Keratinocyte (primary cell): ENCODE results near the gene ZFP36. TPM values are rescaled to one million over a fixed set of nuclear protein-coding genes. Genes with fewer than 3 reads are reported as not detected.

Experiments used
- DNase-seq: peaks from one replicate; pipeline ENCODE4 v3.0.0-alpha.2; 2011; ENCODE audit warnings: low read depth, missing footprints, low spot score
- FAIRE-seq: peaks from 2 replicates; lab custom pipeline; 2011; peaks lifted over from hg19 to GRCh38; lab: Jason Lieb, UNC
- H2AFZ ChIP-seq: 2 replicates; pipeline ENCODE4 v1.6.0; 2012; ENCODE audit warnings: low read length, control low read depth, inconsistent platforms; ENCODE audit not compliant: control insufficient read depth
- H3K27ac ChIP-seq: 2 replicates; pipeline ENCODE4 v1.5.1; 2011; ENCODE audit warnings: low read length; ENCODE audit not compliant: control insufficient read depth, insufficient read depth
- H3K27me3 ChIP-seq: 3 replicates; pipeline ENCODE4 v1.6.0; 2011; ENCODE audit warnings: low read length; ENCODE audit not compliant: control insufficient read depth, insufficient read depth; ENCODE audit errors: extremely low read depth
- H3K36me3 ChIP-seq, 2 experiments: 2 replicates in 1 of 2; 3 replicates in 1 of 2; pipeline ENCODE4 v1.5.1; 2011; ENCODE audit warnings: low read length in 2 of 2, mild to moderate bottlenecking in 1 of 2; ENCODE audit not compliant: control insufficient read depth in 2 of 2, insufficient read depth in 2 of 2; ENCODE audit errors: extremely low read depth in 1 of 2
- H3K4me1 ChIP-seq: 3 replicates; pipeline ENCODE4 v1.5.1; 2011; ENCODE audit warnings: low read length; ENCODE audit not compliant: control insufficient read depth, insufficient read depth; ENCODE audit errors: extremely low read depth
- H3K4me2 ChIP-seq: 3 replicates; pipeline ENCODE4 v1.6.0; 2011; ENCODE audit warnings: low read depth, low read length; ENCODE audit not compliant: control insufficient read depth, insufficient read depth; ENCODE audit errors: extremely low read depth
- H3K4me3 ChIP-seq, 3 experiments: fragments of 200-600 bp in 1 of 3; sonication (generic) in 1 of 3; 2 replicates in 2 of 3; 3 replicates in 1 of 3; pipeline ENCODE4 v1.5.1; 2011 to 2016; ENCODE audit warnings: low read length in 3 of 3, mild to moderate bottlenecking in 3 of 3, control low read depth in 2 of 3, inconsistent platforms in 1 of 3, low read depth in 1 of 3, mixed read lengths in 1 of 3, mixed run types in 1 of 3, moderate library complexity in 1 of 3; ENCODE audit not compliant: control insufficient read depth in 2 of 3, insufficient read depth in 2 of 3; ENCODE audit errors: extremely low read depth in 1 of 3
- H3K79me2 ChIP-seq: 2 replicates; pipeline ENCODE4 v1.6.0; 2012; ENCODE audit warnings: low read length; ENCODE audit not compliant: control insufficient read depth, insufficient read depth
- H3K9ac ChIP-seq: 3 replicates; pipeline ENCODE4 v1.6.0; 2011; ENCODE audit warnings: low read length; ENCODE audit not compliant: control insufficient read depth, insufficient read depth; ENCODE audit errors: extremely low read depth
- H3K9me1 ChIP-seq: 3 replicates; pipeline ENCODE4 v1.6.0; 2011; ENCODE audit warnings: low read length; ENCODE audit not compliant: control insufficient read depth, insufficient read depth; ENCODE audit errors: extremely low read depth
- H3K9me3 ChIP-seq: 2 replicates; pipeline ENCODE4 v1.5.1; 2012; ENCODE audit warnings: low read depth, low read length; ENCODE audit not compliant: control insufficient read depth
- H4K20me1 ChIP-seq: 3 replicates; pipeline ENCODE4 v1.6.0; 2011; ENCODE audit warnings: low read length; ENCODE audit not compliant: control insufficient read depth, insufficient read depth; ENCODE audit errors: extremely low read depth
- EZH2 ChIP-seq: IDR thresholded peaks from one replicate; pipeline ENCODE4 v1.6.1; 2012; ENCODE audit warnings: inconsistent platforms, mild to moderate bottlenecking, low read length, moderate library complexity
- dilution Hi-C: fragments of 300-500 bp; cut with MboI; formaldehyde crosslinking; loops from one replicate; pipeline ENCODE4 v1.7.0; 2020; ENCODE audit warnings: low sequenced_read_pairs; ENCODE audit not compliant: extremely low pct_ligation_motif_present
- polyA plus RNA-seq, 5 experiments: library from polyadenylated mRNA; depleted of rRNA in 3 of 5; stranded (reverse) in 3 of 5; stranded (forward) in 1 of 5; unstranded in 1 of 5; fragments of >200 nt; gene quantifications; 1 replicate in 1 of 5; 2 replicates in 3 of 5; 3 replicates in 1 of 5; pipeline versions ENCODE4 v1.2.1 to v1.2.3, GENCODE V29; 2011 to 2012; ENCODE audit warnings: missing spikeins in 2 of 5, low read depth in 1 of 5, low replicate concordance in 1 of 5
- TF ChIP-seq, protein P1 (sequence below), 3 experiments: IDR thresholded peaks in 1 of 3; conservative IDR thresholded peaks in 1 of 3; optimal IDR thresholded peaks in 1 of 3; 2 replicates in 2 of 3; 3 replicates in 1 of 3; pipeline versions ENCODE3 to v1.5.1; 2011; ENCODE audit warnings: low read length in 3 of 3, mild to moderate bottlenecking in 3 of 3, moderate library complexity in 2 of 3, control low read depth in 1 of 3, inconsistent platforms in 1 of 3; ENCODE audit not compliant: insufficient read depth in 2 of 3; ENCODE audit errors: extremely low read depth in 1 of 3

Gene ZFP36
- polyA plus RNA-seq, 1 donor (not counting 4 experiments of a cell fraction or from before 2014, with no cell fraction given): 12.8 TPM

GRCh38 chr19:39410831-39411080, 4.1 kb downstream of the ZFP36 start:
- peaks cover 4% of the 10 kb centered on the region for H4K20me1 ChIP-seq
- FAIRE-seq: no peak
- H2AFZ ChIP-seq: no peak overlapping the region
- H3K4me3 ChIP-seq: no peak overlapping the region
- peak overlapping the region; percentile 93 for H3K9ac ChIP-seq
- no peak for TF ChIP-seq EZH2
- TF ChIP-seq, protein P1, sequence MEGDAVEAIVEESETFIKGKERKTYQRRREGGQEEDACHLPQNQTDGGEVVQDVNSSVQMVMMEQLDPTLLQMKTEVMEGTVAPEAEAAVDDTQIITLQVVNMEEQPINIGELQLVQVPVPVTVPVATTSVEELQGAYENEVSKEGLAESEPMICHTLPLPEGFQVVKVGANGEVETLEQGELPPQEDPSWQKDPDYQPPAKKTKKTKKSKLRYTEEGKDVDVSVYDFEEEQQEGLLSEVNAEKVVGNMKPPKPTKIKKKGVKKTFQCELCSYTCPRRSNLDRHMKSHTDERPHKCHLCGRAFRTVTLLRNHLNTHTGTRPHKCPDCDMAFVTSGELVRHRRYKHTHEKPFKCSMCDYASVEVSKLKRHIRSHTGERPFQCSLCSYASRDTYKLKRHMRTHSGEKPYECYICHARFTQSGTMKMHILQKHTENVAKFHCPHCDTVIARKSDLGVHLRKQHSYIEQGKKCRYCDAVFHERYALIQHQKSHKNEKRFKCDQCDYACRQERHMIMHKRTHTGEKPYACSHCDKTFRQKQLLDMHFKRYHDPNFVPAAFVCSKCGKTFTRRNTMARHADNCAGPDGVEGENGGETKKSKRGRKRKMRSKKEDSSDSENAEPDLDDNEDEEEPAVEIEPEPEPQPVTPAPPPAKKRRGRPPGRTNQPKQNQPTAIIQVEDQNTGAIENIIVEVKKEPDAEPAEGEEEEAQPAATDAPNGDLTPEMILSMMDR (optimal IDR thresholded peaks at IDR 0.05 in 1 of 3, IDR thresholded peaks at IDR 0.05 in 1 of 3, conservative IDR thresholded peaks at IDR 0.05 in 1 of 3; ENCODE audit: extremely low read depth in 1 of 3, insufficient read depth in 2 of 3, low read length in 3 of 3): no peak
- peak overlapping the region; percentile 72 for H3K4me2 ChIP-seq
- H3K79me2 ChIP-seq: peaks cover 24% of the 10 kb centered on the region
- DNase-seq: no peak
- dilution Hi-C loops: no loop called here
- peak overlapping the region; percentile 88 for H3K27ac ChIP-seq
- no peaks in the 10 kb centered on the region for H3K9me3 ChIP-seq
- peaks cover 24% of the 10 kb centered on the region for H3K4me1 ChIP-seq
- peaks cover 6 to 14% of the 10 kb centered on the region in 2 experiments for H3K36me3 ChIP-seq
- H3K27me3 ChIP-seq: no peaks in the 10 kb centered on the region
- H3K9me1 ChIP-seq: no peaks in the 10 kb centered on the region

GRCh38 chr19:39411081-39411831, 4.6 kb downstream of the ZFP36 start:
- DNase-seq: no peak

More at GRCh38 chr19:39411081-39411831, 4.6 kb downstream of the ZFP36 start:
- dilution Hi-C loops: no loop called here
- TF ChIP-seq EZH2: no peak
- TF ChIP-seq, protein P1 (optimal IDR thresholded peaks at IDR 0.05 in 1 of 3, IDR thresholded peaks at IDR 0.05 in 1 of 3, conservative IDR thresholded peaks at IDR 0.05 in 1 of 3; ENCODE audit: extremely low read depth in 1 of 3, insufficient read depth in 2 of 3, low read length in 3 of 3): no peak
- Histone ChIP-seq H3K4me1 (peaks cover 21% of the 10 kb centered on the region), H3K9ac (peak overlapping the region; percentile 93), H3K27me3 (no peaks in the 10 kb centered on the region), H3K36me3 (peaks cover 8 to 18% of the 10 kb centered on the region in 2 experiments), H3K79me2 (peaks cover 24% of the 10 kb centered on the region), H4K20me1 (peaks cover 4% of the 10 kb centered on the region), H3K9me1 (no peaks in the 10 kb centered on the region), H3K27ac (peak overlapping the region; percentile 88), H3K9me3 (no peaks in the 10 kb centered on the region), H2AFZ (no peak overlapping the region), H3K4me3 (peak overlapping the region in 2 of 3 experiments; percentile 11 to 50), H3K4me2 (peak overlapping the region; percentile 65)
- FAIRE-seq: no peak
